ENCODE data around the gene GPR146. TPM values are rescaled to one million over a fixed set of nuclear protein-coding genes. Genes with fewer than 3 reads are reported as not detected.

GPR146 gene
- polyA plus RNA-seq, 1 experiment = 0.69 TPM

- Histone ChIP-seq H3K27ac (ENCODE audit: low read depth, low read length) (no peak overlapping the region), H3K4me3 (ENCODE audit: low read depth, low read length) (no peak overlapping the region), H3K27me3 (ENCODE audit: control insufficient read depth, insufficient read depth, low read length) (no peaks in the 10 kb centered on the region), H3K9me3 (ENCODE audit: control insufficient read depth, insufficient read depth, low read length) (peaks cover 5% of the 10 kb centered on the region; the same call in 1 of the 2 replicates)
- POLR2A ChIA-PET = no interaction called here
- CTCF ChIA-PET = no interaction called here
- DNase-seq (ENCODE audit: low read depth, low spot score) = no peak
- TF ChIP-seq, protein P1, sequence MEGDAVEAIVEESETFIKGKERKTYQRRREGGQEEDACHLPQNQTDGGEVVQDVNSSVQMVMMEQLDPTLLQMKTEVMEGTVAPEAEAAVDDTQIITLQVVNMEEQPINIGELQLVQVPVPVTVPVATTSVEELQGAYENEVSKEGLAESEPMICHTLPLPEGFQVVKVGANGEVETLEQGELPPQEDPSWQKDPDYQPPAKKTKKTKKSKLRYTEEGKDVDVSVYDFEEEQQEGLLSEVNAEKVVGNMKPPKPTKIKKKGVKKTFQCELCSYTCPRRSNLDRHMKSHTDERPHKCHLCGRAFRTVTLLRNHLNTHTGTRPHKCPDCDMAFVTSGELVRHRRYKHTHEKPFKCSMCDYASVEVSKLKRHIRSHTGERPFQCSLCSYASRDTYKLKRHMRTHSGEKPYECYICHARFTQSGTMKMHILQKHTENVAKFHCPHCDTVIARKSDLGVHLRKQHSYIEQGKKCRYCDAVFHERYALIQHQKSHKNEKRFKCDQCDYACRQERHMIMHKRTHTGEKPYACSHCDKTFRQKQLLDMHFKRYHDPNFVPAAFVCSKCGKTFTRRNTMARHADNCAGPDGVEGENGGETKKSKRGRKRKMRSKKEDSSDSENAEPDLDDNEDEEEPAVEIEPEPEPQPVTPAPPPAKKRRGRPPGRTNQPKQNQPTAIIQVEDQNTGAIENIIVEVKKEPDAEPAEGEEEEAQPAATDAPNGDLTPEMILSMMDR (IDR thresholded peaks at IDR 0.05; ENCODE audit: low read depth, low read length) = no peak
Measured at GRCh38 chr7:1094870-1095269, 50.5 kb downstream of the GPR146 start.

DNA sequence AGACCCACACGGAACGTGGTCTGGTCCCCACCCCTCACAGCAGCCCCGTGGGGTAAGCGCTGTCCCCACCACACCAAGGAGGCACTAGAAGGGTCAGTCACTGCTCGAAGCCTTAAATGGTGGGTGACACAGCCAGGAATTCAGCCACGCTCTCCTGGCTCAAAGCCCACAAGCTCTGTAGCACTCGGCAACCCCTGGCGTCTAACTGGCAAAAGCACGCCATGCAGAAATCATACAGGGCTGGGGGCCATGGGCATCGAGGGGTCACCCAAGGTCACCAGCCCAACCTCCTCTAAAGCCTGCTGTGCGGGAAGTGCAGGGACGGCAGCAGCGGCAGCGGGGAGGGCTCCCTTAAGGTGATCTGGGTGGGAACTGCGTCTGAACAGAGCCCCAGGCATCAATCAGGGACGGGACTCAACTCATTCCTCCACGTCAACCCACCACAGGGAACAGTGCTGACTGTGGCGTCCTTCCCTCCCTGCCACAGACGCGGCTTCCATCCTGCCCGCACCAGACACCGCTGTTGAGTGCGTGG lies 51.3 kb downstream of the GPR146 start:
- CTCF ChIA-PET = interaction anchor here (0.8 kb wide), 1 partner anchor 10 kb away, joined by 3 read pairs; no protein-coding TSS in a partner anchor
- H3K9me3 ChIP-seq (ENCODE audit: control insufficient read depth, insufficient read depth, low read length) = peaks cover 5% of the 10 kb centered on the region; the same call in 1 of the 2 replicates
- H3K27me3 ChIP-seq (ENCODE audit: control insufficient read depth, insufficient read depth, low read length) = no peaks in the 10 kb centered on the region
- TF ChIP-seq, protein P1 (IDR thresholded peaks at IDR 0.05; ENCODE audit: low read depth, low read length) = no peak
- DNase-seq (ENCODE audit: low read depth, low spot score) = no peak
- POLR2A ChIA-PET = no interaction called here
- H3K4me3 ChIP-seq (ENCODE audit: low read depth, low read length) = no peak overlapping the region
- H3K27ac ChIP-seq (ENCODE audit: low read depth, low read length) = no peak overlapping the region

DNA sequence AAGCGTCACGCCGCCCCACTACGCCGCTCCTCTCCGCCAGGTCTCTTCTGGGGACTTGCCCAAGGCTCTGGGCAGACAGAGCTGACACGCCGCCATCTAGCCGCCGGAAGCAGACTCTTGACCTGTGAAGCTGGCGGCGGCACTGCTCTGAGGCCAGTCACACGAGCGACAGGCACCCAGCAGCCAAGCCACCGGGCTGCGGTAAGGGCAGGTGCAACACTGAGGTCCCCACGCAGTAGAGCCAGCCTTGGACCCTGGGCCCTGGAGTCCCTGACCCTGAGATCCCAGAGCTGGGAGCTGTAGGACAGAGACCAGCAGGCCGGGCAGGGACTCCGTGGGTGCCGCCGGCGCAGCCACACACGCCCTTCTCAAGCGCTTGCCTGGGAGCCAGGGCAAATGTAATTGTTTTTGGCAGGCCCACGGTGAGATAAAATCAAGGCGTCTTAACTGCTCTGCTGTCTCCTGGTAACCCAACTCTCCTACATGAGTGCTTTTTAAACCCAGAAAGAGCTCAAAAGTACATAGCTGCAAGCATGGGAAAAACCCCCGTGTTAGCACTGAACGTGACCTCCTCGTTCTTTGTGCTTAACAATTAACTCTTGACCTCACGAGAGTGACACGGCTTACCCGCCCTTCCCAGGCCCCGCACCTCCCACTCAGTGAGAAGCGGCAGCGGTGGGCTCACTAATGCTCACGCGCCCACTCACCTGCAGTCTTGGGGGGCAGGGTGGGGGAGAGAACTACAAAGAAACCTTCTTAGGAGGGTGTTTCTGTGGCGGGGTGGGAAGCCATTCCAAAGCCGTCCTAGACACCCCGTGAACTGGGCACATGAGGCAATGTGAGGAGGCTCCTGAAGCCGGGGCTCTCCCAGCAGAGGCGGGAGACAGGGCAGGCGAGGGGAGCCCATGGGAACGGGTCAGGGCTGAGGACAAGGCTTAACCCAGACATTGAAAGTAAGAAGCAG lies 52.1 kb downstream of the GPR146 start:
- TF ChIP-seq, protein P1 (IDR thresholded peaks at IDR 0.05; ENCODE audit: low read depth, low read length) = no peak
- ChIA-PET POLR2A (no interaction called here), CTCF (interaction anchor here (0.8 kb wide), 1 partner anchor 10 kb away, joined by 3 read pairs; no protein-coding TSS in a partner anchor)
- H3K27me3 ChIP-seq (ENCODE audit: control insufficient read depth, insufficient read depth, low read length) = no peaks in the 10 kb centered on the region
- H3K4me3 ChIP-seq (ENCODE audit: low read depth, low read length) = no peak overlapping the region
- peaks cover 5% of the 10 kb centered on the region; the same call in 1 of the 2 replicates for H3K9me3 ChIP-seq (ENCODE audit: control insufficient read depth, insufficient read depth, low read length)
- no peak overlapping the region for H3K27ac ChIP-seq (ENCODE audit: low read depth, low read length)
- no peak for DNase-seq (ENCODE audit: low read depth, low spot score)

DNA sequence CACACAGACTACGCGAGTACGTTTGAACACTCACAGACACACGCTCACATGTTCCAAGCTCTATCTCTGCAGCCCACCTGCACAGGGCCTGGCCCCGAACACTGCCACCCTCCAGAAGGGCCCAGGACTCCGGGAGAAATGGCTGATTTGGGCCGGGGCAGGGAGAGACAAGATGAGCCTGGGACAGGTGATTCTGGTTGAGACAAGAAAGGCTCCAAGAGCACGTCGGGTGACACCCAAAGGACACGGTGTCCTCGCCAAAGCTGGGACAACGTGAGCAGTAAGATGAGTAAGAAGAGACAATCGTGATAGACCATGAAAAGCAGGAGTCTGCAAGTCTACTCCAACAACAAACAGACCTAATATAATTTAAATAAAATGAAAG lies 52.8 kb downstream of the GPR146 start:
- TF ChIP-seq, protein P1 (IDR thresholded peaks at IDR 0.05; ENCODE audit: low read depth, low read length) = no peak
- CTCF ChIA-PET = interaction anchor here (0.6 kb wide), 1 partner anchor 83 kb away, joined by 3 read pairs; no protein-coding TSS in a partner anchor
- peaks cover 5% of the 10 kb centered on the region; the same call in 1 of the 2 replicates for H3K9me3 ChIP-seq (ENCODE audit: control insufficient read depth, insufficient read depth, low read length)

More for the DNA sequence above, 52.8 kb downstream of the GPR146 start:
- Histone ChIP-seq H3K4me3 (ENCODE audit: low read depth, low read length) (no peak overlapping the region), H3K27ac (ENCODE audit: low read depth, low read length) (no peak overlapping the region), H3K27me3 (ENCODE audit: control insufficient read depth, insufficient read depth, low read length) (no peaks in the 10 kb centered on the region)
- POLR2A ChIA-PET = no interaction called here
- DNase-seq (ENCODE audit: low read depth, low spot score) = no peak
